ENCODE results near the gene ATN1.

DNA sequence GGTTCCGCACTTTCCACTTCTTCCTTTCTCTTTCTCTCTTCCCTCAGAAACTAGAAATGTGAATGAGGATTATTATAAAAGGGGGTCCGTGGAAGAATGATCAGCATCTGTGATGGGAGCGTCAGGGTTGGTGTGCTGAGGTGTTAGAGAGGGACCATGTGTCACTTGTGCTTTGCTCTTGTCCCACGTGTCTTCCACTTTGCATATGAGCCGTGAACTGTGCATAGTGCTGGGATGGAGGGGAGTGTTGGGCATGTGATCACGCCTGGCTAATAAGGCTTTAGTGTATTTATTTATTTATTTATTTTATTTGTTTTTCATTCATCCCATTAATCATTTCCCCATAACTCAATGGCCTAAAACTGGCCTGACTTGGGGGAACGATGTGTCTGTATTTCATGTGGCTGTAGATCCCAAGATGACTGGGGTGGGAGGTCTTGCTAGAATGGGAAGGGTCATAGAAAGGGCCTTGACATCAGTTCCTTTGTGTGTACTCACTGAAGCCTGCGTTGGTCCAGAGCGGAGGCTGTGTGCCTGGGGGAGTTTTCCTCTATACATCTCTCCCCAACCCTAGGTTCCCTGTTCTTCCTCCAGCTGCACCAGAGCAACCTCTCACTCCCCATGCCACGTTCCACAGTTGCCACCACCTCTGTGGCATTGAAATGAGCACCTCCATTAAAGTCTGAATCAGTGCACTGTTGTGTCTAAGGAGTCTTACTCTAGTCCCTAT, 4.6 kb upstream of the ATN1 start:
- TF ChIP-seq POLR2AphosphoS5 (IDR thresholded peaks at IDR 0.05; ENCODE audit: low read depth) (no peak), SPI1 (IDR thresholded peaks at IDR 0.05; ENCODE audit: borderline replicate concordance, low read depth) (no peak), GABPA (IDR thresholded peaks at IDR 0.05; ENCODE audit: low read depth) (no peak)
- TF ChIP-seq, protein P1, sequence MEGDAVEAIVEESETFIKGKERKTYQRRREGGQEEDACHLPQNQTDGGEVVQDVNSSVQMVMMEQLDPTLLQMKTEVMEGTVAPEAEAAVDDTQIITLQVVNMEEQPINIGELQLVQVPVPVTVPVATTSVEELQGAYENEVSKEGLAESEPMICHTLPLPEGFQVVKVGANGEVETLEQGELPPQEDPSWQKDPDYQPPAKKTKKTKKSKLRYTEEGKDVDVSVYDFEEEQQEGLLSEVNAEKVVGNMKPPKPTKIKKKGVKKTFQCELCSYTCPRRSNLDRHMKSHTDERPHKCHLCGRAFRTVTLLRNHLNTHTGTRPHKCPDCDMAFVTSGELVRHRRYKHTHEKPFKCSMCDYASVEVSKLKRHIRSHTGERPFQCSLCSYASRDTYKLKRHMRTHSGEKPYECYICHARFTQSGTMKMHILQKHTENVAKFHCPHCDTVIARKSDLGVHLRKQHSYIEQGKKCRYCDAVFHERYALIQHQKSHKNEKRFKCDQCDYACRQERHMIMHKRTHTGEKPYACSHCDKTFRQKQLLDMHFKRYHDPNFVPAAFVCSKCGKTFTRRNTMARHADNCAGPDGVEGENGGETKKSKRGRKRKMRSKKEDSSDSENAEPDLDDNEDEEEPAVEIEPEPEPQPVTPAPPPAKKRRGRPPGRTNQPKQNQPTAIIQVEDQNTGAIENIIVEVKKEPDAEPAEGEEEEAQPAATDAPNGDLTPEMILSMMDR (IDR thresholded peaks at IDR 0.05; ENCODE audit: insufficient read depth, low read length), result no peak
- TF ChIP-seq, protein P2, sequence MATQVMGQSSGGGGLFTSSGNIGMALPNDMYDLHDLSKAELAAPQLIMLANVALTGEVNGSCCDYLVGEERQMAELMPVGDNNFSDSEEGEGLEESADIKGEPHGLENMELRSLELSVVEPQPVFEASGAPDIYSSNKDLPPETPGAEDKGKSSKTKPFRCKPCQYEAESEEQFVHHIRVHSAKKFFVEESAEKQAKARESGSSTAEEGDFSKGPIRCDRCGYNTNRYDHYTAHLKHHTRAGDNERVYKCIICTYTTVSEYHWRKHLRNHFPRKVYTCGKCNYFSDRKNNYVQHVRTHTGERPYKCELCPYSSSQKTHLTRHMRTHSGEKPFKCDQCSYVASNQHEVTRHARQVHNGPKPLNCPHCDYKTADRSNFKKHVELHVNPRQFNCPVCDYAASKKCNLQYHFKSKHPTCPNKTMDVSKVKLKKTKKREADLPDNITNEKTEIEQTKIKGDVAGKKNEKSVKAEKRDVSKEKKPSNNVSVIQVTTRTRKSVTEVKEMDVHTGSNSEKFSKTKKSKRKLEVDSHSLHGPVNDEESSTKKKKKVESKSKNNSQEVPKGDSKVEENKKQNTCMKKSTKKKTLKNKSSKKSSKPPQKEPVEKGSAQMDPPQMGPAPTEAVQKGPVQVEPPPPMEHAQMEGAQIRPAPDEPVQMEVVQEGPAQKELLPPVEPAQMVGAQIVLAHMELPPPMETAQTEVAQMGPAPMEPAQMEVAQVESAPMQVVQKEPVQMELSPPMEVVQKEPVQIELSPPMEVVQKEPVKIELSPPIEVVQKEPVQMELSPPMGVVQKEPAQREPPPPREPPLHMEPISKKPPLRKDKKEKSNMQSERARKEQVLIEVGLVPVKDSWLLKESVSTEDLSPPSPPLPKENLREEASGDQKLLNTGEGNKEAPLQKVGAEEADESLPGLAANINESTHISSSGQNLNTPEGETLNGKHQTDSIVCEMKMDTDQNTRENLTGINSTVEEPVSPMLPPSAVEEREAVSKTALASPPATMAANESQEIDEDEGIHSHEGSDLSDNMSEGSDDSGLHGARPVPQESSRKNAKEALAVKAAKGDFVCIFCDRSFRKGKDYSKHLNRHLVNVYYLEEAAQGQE (IDR thresholded peaks at IDR 0.05; ENCODE audit: insufficient replicate concordance, low read depth), result no peak
